Erythroblast (primary cell): Measurements from ENCODE around the gene CLEC10A.

Experiments
- GATA1 ChIP-seq: IDR thresholded peaks from 2 replicates; pipeline ENCODE4 v1.6.1; 2011; ENCODE audit warnings: low read depth, mild to moderate bottlenecking, control low read depth, low read length, moderate library complexity
- POLR2A ChIP-seq: IDR thresholded peaks from 2 replicates; pipeline ENCODE4 v1.6.1; 2011; ENCODE audit warnings: mild to moderate bottlenecking, low read length

DNA sequence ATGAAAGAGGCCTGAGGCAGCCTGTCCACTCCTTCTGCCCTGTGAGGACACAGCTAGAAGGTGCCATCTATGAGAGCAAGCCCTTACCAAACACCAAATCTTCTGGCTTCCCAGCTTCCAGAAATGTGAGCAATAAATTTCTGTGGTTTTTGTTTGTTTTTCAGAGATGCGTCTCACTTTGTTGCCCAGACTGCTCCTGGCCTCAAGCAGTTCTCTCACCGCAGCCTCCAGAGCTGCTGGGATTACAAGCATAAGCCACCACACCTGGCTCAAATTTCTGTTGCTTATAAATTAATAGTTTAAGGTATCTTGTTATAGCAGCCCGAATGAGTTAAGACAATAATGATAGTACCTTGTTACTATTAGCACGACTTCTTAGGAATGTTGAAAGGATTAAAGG is 23.7 kb downstream of the CLEC10A start:
- TF ChIP-seq POLR2A (no peak), GATA1 (no peak)
